ENCODE results near the gene AUTS2. TPM values are rescaled to one million over a fixed set of nuclear protein-coding genes. Genes with fewer than 3 reads are reported as not detected.
A peak's percentile ranks its signal among the peaks of the same experiment; 100 is the strongest.

AUTS2 gene
- total and polyA plus RNA-seq, 2 experiments from 2014 or later: 32.0 to 91.0 TPM

DNA sequence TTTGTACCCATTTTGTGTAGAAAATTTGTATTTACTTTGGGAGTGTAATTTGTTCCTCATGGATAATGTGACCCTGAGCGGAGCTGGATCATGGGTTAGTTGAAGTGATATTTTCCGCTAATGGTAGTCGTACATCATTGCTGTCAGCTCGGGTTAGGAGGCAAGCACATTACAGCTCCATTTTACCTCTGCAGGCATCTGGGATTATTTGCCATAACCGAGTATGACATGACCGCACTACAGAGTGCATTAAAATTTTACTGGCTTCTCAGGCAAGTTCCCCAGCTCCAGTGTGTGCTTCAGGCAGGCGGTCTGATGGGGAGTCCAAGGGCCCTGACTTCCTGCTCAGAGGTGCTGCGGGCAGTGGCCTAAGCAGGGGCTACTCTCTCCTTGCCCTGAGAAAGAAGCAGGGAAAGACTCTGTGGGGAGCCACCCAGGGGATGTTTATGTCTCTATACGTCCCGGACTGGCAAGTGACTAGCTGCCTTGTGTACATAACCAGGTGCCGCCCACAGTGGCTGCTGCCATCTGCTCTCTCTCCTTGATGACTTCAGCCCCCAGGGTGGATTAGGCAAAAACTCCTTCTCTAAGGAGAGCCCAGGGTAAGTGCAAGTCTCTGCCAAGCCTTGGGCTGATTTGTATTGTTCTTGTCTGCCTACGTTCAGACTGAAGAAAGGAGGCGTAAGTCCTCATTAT, 848.3 kb downstream of the AUTS2 start:
- H3K27me3 Mint-ChIP-seq (ENCODE audit: insufficient read depth, low read depth, poor library complexity): no peaks in the 10 kb centered on the region
- peak; percentile 28; the same call in 1 of the 3 replicates for ATAC-seq

More for the DNA sequence above, 848.3 kb downstream of the AUTS2 start:
- no peak overlapping the region for H3K27ac Mint-ChIP-seq
- Histone ChIP-seq H3K4me1 (ENCODE audit: insufficient read depth) (peaks cover 17% of the 10 kb centered on the region), H3K4me3 (no peak overlapping the region), H3K4me2 (no peak overlapping the region), H3K27me3 (ENCODE audit: insufficient read depth) (peaks cover 7% of the 10 kb centered on the region), H4K20me1 (replicated peaks; ENCODE audit: insufficient read depth) (no peaks in the 10 kb centered on the region), H3K9me2 (ENCODE audit: insufficient read depth) (no peaks in the 10 kb centered on the region), H3K79me2 (replicated peaks; ENCODE audit: insufficient read depth) (no peaks in the 10 kb centered on the region), H3F3A (replicated peaks; ENCODE audit: low read depth) (no peaks in the 10 kb centered on the region), H3K27ac (ENCODE audit: low read depth) (no peak overlapping the region), H2AFZ (no peak overlapping the region), H3K36me3 (ENCODE audit: insufficient read depth) (no peaks in the 10 kb centered on the region)
- no peaks in the 10 kb centered on the region for H3K9me3 Mint-ChIP-seq
- H3K4me1 Mint-ChIP-seq: peaks cover 13% of the 10 kb centered on the region; the same call in 2 of the 3 replicates
- DNase-seq (ENCODE audit: low spot score): no peak
- TF ChIP-seq REST (IDR thresholded peaks at IDR 0.05; ENCODE audit: unreplicated experiment): no peak
- TF ChIP-seq EZH2phosphoT487 (IDR thresholded peaks at IDR 0.05; ENCODE audit: unreplicated experiment): no peak
- TF ChIP-seq, protein P1, sequence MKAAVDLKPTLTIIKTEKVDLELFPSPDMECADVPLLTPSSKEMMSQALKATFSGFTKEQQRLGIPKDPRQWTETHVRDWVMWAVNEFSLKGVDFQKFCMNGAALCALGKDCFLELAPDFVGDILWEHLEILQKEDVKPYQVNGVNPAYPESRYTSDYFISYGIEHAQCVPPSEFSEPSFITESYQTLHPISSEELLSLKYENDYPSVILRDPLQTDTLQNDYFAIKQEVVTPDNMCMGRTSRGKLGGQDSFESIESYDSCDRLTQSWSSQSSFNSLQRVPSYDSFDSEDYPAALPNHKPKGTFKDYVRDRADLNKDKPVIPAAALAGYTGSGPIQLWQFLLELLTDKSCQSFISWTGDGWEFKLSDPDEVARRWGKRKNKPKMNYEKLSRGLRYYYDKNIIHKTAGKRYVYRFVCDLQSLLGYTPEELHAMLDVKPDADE (IDR thresholded peaks at IDR 0.05): no peak
- TF ChIP-seq, protein P2, sequence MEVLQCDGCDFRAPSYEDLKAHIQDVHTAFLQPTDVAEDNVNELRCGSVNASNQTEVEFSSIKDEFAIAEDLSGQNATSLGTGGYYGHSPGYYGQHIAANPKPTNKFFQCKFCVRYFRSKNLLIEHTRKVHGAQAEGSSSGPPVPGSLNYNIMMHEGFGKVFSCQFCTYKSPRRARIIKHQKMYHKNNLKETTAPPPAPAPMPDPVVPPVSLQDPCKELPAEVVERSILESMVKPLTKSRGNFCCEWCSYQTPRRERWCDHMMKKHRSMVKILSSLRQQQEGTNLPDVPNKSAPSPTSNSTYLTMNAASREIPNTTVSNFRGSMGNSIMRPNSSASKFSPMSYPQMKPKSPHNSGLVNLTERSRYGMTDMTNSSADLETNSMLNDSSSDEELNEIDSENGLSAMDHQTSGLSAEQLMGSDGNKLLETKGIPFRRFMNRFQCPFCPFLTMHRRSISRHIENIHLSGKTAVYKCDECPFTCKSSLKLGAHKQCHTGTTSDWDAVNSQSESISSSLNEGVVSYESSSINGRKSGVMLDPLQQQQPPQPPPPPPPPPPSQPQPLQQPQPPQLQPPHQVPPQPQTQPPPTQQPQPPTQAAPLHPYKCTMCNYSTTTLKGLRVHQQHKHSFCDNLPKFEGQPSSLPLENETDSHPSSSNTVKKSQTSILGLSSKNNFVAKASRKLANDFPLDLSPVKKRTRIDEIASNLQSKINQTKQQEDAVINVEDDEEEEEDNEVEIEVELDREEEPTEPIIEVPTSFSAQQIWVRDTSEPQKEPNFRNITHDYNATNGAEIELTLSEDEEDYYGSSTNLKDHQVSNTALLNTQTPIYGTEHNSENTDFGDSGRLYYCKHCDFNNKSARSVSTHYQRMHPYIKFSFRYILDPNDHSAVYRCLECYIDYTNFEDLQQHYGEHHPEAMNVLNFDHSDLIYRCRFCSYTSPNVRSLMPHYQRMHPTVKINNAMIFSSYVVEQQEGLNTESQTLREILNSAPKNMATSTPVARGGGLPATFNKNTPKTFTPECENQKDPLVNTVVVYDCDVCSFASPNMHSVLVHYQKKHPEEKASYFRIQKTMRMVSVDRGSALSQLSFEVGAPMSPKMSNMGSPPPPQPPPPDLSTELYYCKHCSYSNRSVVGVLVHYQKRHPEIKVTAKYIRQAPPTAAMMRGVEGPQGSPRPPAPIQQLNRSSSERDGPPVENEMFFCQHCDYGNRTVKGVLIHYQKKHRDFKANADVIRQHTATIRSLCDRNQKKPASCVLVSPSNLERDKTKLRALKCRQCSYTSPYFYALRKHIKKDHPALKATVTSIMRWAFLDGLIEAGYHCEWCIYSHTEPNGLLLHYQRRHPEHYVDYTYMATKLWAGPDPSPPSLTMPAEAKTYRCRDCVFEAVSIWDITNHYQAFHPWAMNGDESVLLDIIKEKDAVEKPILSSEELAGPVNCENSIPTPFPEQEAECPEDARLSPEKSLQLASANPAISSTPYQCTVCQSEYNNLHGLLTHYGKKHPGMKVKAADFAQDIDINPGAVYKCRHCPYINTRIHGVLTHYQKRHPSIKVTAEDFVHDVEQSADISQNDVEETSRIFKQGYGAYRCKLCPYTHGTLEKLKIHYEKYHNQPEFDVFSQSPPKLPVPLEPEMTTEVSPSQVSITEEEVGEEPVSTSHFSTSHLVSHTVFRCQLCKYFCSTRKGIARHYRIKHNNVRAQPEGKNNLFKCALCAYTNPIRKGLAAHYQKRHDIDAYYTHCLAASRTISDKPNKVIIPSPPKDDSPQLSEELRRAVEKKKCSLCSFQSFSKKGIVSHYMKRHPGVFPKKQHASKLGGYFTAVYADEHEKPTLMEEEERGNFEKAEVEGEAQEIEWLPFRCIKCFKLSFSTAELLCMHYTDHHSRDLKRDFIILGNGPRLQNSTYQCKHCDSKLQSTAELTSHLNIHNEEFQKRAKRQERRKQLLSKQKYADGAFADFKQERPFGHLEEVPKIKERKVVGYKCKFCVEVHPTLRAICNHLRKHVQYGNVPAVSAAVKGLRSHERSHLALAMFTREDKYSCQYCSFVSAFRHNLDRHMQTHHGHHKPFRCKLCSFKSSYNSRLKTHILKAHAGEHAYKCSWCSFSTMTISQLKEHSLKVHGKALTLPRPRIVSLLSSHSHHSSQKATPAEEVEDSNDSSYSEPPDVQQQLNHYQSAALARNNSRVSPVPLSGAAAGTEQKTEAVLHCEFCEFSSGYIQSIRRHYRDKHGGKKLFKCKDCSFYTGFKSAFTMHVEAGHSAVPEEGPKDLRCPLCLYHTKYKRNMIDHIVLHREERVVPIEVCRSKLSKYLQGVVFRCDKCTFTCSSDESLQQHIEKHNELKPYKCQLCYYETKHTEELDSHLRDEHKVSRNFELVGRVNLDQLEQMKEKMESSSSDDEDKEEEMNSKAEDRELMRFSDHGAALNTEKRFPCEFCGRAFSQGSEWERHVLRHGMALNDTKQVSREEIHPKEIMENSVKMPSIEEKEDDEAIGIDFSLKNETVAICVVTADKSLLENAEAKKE (CRISPR knock-in tag; IDR thresholded peaks at IDR 0.05): no peak
- TF ChIP-seq JUNB (IDR thresholded peaks at IDR 0.05; ENCODE audit: unreplicated experiment): no peak
- TF ChIP-seq, protein P3, sequence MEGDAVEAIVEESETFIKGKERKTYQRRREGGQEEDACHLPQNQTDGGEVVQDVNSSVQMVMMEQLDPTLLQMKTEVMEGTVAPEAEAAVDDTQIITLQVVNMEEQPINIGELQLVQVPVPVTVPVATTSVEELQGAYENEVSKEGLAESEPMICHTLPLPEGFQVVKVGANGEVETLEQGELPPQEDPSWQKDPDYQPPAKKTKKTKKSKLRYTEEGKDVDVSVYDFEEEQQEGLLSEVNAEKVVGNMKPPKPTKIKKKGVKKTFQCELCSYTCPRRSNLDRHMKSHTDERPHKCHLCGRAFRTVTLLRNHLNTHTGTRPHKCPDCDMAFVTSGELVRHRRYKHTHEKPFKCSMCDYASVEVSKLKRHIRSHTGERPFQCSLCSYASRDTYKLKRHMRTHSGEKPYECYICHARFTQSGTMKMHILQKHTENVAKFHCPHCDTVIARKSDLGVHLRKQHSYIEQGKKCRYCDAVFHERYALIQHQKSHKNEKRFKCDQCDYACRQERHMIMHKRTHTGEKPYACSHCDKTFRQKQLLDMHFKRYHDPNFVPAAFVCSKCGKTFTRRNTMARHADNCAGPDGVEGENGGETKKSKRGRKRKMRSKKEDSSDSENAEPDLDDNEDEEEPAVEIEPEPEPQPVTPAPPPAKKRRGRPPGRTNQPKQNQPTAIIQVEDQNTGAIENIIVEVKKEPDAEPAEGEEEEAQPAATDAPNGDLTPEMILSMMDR (conservative IDR thresholded peaks at IDR 0.05; ENCODE audit: low read depth in 2 of 2): no peak
- TF ChIP-seq EZH2 (IDR thresholded peaks at IDR 0.05; ENCODE audit: low read depth, unreplicated experiment): no peak
- TF ChIP-seq NANOG (IDR thresholded peaks at IDR 0.05; ENCODE audit: borderline replicate concordance): no peak
- no peak for TF ChIP-seq STAT1 (IDR thresholded peaks at IDR 0.05; ENCODE audit: unreplicated experiment)
- no peak for TF ChIP-seq ZNF331 (CRISPR knock-in tag; IDR thresholded peaks at IDR 0.05; ENCODE audit: low read depth)
- no peak for TF ChIP-seq POLR2AphosphoS5 (IDR thresholded peaks at IDR 0.05; ENCODE audit: low read depth)
- no peaks in the 10 kb centered on the region for H3K36me3 Mint-ChIP-seq (ENCODE audit: low read depth)
- no peak overlapping the region for H3K4me3 Mint-ChIP-seq

Data from GM23338 (cell line).